ENCODE results near the gene TANC2. TPM values are rescaled to one million over a fixed set of nuclear protein-coding genes. Genes with fewer than 3 reads are reported as not detected.

Gene TANC2
- total and polyA plus RNA-seq, 4 donors, result 50.8 to 118 (median 71.3) TPM

DNA sequence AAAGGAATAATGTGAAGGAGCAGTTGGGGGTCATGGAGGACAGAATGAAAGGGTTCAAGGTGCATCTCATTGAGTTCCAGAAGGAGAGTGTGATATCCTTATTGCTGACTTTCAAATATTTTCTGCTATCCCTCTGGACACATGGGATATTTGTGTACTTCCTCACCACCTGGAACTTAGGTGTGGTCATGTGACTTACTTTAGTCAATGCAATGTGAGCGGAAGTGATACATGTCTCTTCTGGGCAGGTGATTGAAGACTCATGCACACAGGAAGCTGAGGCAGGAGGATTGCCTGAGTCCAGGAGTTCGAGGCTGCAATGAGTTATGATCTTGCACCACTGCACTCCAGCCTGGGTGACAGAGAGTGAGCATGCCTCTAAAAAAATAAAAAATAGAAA, 36.7 kb upstream of the TANC2 start:
- DNase-seq (ENCODE audit: low read depth in 4 of 6, low spot score in 6 of 6), result no peak
- no peaks in the 10 kb centered on the region for H3K27me3 ChIP-seq (ENCODE audit: control insufficient read depth, insufficient read depth, low read length)
- 100% methylated on average over 1 of the region's 2 CpGs for WGBS (ENCODE audit: insufficient coverage)
- H3K4me1 ChIP-seq (ENCODE audit: control insufficient read depth, insufficient read depth, low read length), result peaks cover 4% of the 10 kb centered on the region
- no peaks in the 10 kb centered on the region for H3K36me3 ChIP-seq (ENCODE audit: control insufficient read depth, insufficient read depth, low read length)
- H3K4me3 ChIP-seq (ENCODE audit: low read depth, low read length), result no peak overlapping the region
- no peak overlapping the region for H3K27ac ChIP-seq (ENCODE audit: low read depth, low read length)
- H3K9me3 ChIP-seq (ENCODE audit: control insufficient read depth, insufficient read depth, low read length), result no peaks in the 10 kb centered on the region

DNA sequence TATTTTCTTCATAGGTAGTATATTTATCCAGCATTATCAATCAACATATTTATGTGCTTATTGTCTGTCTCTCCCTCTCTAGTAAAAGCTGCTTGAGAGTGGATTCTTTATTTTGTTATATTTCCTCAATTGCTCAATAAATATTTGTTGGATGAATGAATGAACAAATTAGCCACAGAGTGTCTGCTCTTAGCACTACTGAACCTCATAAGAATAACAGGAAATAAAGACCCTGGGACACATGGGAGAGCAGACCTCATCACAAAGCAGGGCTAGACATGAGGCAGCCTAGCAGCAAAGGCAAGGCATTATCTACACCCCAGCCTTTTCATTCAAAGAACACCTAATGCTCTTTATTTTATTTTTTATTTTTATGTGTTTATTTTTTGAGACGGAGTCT, 34.9 kb upstream of the TANC2 start:
- DNase-seq (ENCODE audit: low read depth in 4 of 6, low spot score in 6 of 6), result no peak
- Histone ChIP-seq H3K27me3 (ENCODE audit: control insufficient read depth, insufficient read depth, low read length) (no peaks in the 10 kb centered on the region), H3K27ac (ENCODE audit: low read depth, low read length) (no peak overlapping the region), H3K9me3 (ENCODE audit: control insufficient read depth, insufficient read depth, low read length) (no peaks in the 10 kb centered on the region), H3K4me3 (ENCODE audit: low read depth, low read length) (no peak overlapping the region), H3K4me1 (ENCODE audit: control insufficient read depth, insufficient read depth, low read length) (peaks cover 7% of the 10 kb centered on the region), H3K36me3 (ENCODE audit: control insufficient read depth, insufficient read depth, low read length) (no peaks in the 10 kb centered on the region)
- 86% methylated on average over 1 of the region's 1 CpG for whole genome bisulfite sequencing (ENCODE audit: insufficient coverage)

DNA sequence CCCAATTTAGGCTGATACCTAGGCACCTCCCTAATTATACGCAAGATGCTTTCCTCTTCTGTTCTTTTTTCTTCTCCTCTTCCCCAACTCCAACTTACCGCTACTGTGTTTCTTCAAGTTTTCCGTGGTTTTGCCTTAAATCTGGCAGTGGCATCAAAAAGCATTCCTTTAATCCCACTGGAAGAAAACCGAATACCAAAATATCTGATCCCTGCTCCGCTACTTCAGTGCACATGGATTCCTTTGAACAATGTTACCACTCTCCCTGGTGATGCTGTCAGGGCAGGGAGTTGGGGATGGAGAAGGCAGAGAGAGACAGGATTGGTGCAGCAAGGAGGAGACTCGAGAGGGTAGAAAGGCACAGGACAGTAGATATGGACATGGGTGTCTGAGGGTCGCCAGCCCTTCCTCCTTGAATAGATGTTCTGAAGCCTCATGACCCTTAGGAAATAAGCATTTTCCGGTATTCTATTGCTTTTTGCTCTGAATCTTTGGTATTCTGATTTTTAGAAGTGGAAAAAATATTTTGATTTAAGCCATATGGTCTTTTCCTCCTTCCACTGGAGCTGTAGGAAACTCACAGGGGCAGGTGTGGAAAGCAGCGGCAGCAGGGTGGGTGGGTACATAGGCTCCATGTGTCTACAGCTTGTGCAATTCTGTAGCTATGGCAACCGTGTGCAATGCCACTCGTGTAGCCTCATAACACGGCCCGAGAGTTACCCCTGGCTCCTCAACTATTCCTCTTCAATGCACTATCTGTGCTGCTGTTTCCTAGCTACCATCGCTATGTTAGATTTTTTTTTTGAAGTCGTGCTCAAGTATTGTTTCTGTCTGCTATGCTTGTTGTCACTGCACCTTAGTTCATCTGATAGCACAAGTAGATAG, 32.3 kb upstream of the TANC2 start:
- H3K27ac ChIP-seq (ENCODE audit: low read depth, low read length), result no peak overlapping the region
- no peaks in the 10 kb centered on the region for H3K27me3 ChIP-seq (ENCODE audit: control insufficient read depth, insufficient read depth, low read length)
- no peaks in the 10 kb centered on the region for H3K36me3 ChIP-seq (ENCODE audit: control insufficient read depth, insufficient read depth, low read length)
- peaks cover 7% of the 10 kb centered on the region for H3K4me1 ChIP-seq (ENCODE audit: control insufficient read depth, insufficient read depth, low read length)
- H3K9me3 ChIP-seq (ENCODE audit: control insufficient read depth, insufficient read depth, low read length), result no peaks in the 10 kb centered on the region
- WGBS (ENCODE audit: insufficient coverage), result 76% methylated on average over 5 of the region's 15 CpGs
- no peak overlapping the region for H3K4me3 ChIP-seq (ENCODE audit: low read depth, low read length)
- peak in 3 of 6 donors; percentile 47 to 94 (median 75) for DNase-seq (ENCODE audit: low read depth in 4 of 6, low spot score in 6 of 6)

DNA sequence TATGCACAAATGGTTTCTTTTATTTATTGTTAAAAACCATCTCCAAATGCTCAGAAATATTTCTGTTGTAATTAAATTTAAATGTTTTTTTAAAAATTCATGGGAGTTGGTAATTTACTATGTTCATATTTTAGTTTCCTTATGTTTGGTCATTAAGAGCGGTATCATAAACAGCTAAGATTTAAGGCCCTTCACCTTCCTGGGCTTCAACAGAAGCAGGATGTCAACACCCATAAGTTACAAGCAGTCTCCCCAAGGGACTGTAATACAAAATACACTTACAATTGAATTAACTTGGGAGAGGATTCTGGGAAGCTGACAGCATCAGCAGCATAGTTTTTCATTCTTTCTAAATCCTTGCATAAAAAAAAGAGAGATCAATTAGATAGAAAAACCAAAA, 30.9 kb upstream of the TANC2 start:
- peak in 1 of 6 donors; percentile 40 for DNase-seq (ENCODE audit: low read depth in 4 of 6, low spot score in 6 of 6)
- no CpG with 5 or more reads among the region's 1 CpG for WGBS (ENCODE audit: insufficient coverage)
- peaks cover 7% of the 10 kb centered on the region for H3K4me1 ChIP-seq (ENCODE audit: control insufficient read depth, insufficient read depth, low read length)
- H3K27ac ChIP-seq (ENCODE audit: low read depth, low read length), result no peak overlapping the region
- H3K36me3 ChIP-seq (ENCODE audit: control insufficient read depth, insufficient read depth, low read length), result no peaks in the 10 kb centered on the region
- no peaks in the 10 kb centered on the region for H3K9me3 ChIP-seq (ENCODE audit: control insufficient read depth, insufficient read depth, low read length)
- H3K27me3 ChIP-seq (ENCODE audit: control insufficient read depth, insufficient read depth, low read length), result no peaks in the 10 kb centered on the region
- no peak overlapping the region for H3K4me3 ChIP-seq (ENCODE audit: low read depth, low read length)

DNA sequence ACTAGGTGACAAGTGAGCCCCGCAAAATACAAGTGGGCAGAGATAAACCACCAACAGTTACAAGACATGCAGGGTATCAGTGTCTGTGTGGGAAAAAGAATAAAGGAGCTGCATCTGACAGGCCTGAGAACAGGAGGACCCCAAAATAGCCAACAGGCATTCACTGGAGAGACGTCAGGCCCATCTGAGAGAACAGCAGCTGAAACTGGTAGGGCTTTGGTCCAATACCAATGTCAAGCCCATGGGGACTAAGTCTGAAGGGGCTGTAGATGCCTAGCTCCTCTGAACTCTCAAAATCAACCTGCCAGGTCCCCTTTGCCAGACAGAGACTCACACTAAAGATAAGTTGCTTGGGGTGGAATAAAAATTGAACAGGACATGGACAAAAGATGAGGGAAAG, 30.5 kb upstream of the TANC2 start:
- no peaks in the 10 kb centered on the region for H3K36me3 ChIP-seq (ENCODE audit: control insufficient read depth, insufficient read depth, low read length)
- H3K4me3 ChIP-seq (ENCODE audit: low read depth, low read length), result no peak overlapping the region
- DNase-seq (ENCODE audit: low read depth in 4 of 6, low spot score in 6 of 6), result no peak
- H3K27me3 ChIP-seq (ENCODE audit: control insufficient read depth, insufficient read depth, low read length), result no peaks in the 10 kb centered on the region
- 69% methylated on average over 1 of the region's 2 CpGs for WGBS (ENCODE audit: insufficient coverage)
- no peak overlapping the region for H3K27ac ChIP-seq (ENCODE audit: low read depth, low read length)
- H3K9me3 ChIP-seq (ENCODE audit: control insufficient read depth, insufficient read depth, low read length), result no peaks in the 10 kb centered on the region
- peaks cover 7% of the 10 kb centered on the region for H3K4me1 ChIP-seq (ENCODE audit: control insufficient read depth, insufficient read depth, low read length)

DNA sequence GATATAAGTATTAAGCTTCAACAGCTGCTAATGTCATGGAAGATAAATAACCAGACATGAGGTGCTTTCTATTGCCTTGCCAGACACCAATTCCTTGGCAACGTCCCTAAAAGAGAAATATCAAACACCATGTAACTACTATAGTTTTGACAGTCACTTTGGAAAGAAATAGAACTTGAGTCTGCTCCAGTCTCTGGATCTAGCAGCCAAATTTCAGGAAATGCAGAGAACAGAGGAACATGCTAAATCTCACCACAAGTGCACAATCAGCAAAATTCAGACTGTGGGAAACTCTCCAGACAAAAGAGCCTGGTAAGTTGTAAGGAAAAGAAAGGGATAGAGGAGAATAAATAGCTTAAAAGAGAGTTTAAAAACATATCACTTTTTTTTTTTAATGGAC, 28.4 kb upstream of the TANC2 start:
- no CpG with 5 or more reads among the region's 1 CpG for WGBS (ENCODE audit: insufficient coverage)
- Histone ChIP-seq H3K27me3 (ENCODE audit: control insufficient read depth, insufficient read depth, low read length) (no peaks in the 10 kb centered on the region), H3K27ac (ENCODE audit: low read depth, low read length) (no peak overlapping the region), H3K4me3 (ENCODE audit: low read depth, low read length) (no peak overlapping the region), H3K9me3 (ENCODE audit: control insufficient read depth, insufficient read depth, low read length) (peaks cover 4% of the 10 kb centered on the region), H3K36me3 (ENCODE audit: control insufficient read depth, insufficient read depth, low read length) (no peaks in the 10 kb centered on the region), H3K4me1 (ENCODE audit: control insufficient read depth, insufficient read depth, low read length) (peaks cover 7% of the 10 kb centered on the region)
- peak in 1 of 6 donors; percentile 90 for DNase-seq (ENCODE audit: low read depth in 4 of 6, low spot score in 6 of 6)

DNA sequence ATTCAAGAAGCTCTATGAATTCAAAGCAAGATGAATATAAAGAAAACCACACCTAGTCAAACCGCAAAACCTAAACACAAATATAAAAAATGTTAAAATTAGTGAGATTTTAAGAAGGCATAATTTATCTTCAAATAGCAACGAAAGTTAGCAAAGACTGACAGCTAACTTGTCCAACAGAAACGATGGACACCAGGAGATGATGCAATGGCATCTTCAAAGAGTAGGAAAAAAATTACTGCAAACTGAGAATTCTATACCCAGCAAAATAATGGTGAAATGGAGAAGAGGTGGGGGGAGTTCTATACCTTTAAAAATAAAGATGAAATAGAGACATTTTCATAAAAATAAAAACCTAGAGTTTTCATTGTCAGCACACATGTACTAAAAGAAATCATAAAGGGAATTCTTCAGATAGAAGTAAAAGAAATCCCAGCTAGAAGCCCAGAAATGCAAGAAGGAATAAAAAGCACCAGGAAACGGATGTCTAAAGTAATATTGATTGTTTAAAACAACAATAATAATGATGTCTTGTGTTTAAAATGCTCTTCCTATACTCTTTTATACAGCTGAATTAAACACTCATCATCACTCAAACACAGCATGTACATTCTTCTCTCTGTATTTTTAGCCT, 24.6 kb upstream of the TANC2 start:
- no peaks in the 10 kb centered on the region for H3K4me1 ChIP-seq (ENCODE audit: control insufficient read depth, insufficient read depth, low read length)
- no peaks in the 10 kb centered on the region for H3K36me3 ChIP-seq (ENCODE audit: control insufficient read depth, insufficient read depth, low read length)
- no peaks in the 10 kb centered on the region for H3K27me3 ChIP-seq (ENCODE audit: control insufficient read depth, insufficient read depth, low read length)
- no peak overlapping the region for H3K4me3 ChIP-seq (ENCODE audit: low read depth, low read length)
- no peak overlapping the region for H3K27ac ChIP-seq (ENCODE audit: low read depth, low read length)
- WGBS (ENCODE audit: insufficient coverage), result no CpG with 5 or more reads among the region's 4 CpGs
- DNase-seq (ENCODE audit: low read depth in 4 of 6, low spot score in 6 of 6), result no peak
- H3K9me3 ChIP-seq (ENCODE audit: control insufficient read depth, insufficient read depth, low read length), result peaks cover 4% of the 10 kb centered on the region

DNA sequence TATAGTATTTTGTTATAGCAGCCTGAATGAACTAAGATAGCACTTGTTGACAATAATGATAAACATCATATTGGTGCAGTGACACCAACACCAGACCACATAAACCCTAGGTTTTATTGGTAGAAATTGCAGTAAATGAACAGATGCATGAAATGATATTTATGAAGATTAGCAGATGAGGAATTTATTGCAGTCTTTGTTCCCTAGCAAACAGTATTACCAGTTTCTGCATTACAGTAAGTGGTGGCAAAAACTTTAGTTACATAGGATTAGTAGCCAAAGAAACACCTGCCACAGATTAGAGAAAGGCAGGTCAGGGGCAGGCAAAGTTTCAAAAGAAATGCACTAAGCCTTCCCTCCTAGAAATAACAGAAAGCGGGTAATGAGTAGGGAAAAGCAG, 17.7 kb upstream of the TANC2 start:
- Histone ChIP-seq H3K36me3 (ENCODE audit: control insufficient read depth, insufficient read depth, low read length) (no peaks in the 10 kb centered on the region), H3K4me3 (ENCODE audit: low read depth, low read length) (no peak overlapping the region), H3K4me1 (ENCODE audit: control insufficient read depth, insufficient read depth, low read length) (no peaks in the 10 kb centered on the region), H3K9me3 (ENCODE audit: control insufficient read depth, insufficient read depth, low read length) (no peaks in the 10 kb centered on the region), H3K27me3 (ENCODE audit: control insufficient read depth, insufficient read depth, low read length) (no peaks in the 10 kb centered on the region), H3K27ac (ENCODE audit: low read depth, low read length) (no peak overlapping the region)
- WGBS (ENCODE audit: insufficient coverage), result no CpG with 5 or more reads among the region's 1 CpG
- DNase-seq (ENCODE audit: low read depth in 4 of 6, low spot score in 6 of 6), result no peak

DNA sequence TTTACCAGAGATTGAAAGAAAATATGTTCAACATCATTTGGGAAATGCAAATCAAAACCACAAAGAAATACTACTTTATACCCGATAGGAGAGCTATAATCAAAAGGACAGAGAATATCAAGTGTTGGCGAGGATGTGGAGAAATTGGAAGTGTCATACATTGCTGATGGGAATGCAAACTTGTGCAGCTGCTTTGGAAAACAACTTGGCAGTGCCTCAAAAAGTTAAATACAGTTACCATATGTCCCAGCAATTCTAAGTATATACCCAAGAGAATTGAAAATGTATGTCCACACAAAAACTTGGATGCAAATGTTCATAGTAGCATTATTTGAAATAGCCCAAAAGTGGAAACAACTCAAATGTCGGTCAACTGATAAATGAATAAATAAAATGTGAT, 17.0 kb upstream of the TANC2 start:
- Histone ChIP-seq H3K9me3 (ENCODE audit: control insufficient read depth, insufficient read depth, low read length) (no peaks in the 10 kb centered on the region), H3K4me3 (ENCODE audit: low read depth, low read length) (no peak overlapping the region), H3K27me3 (ENCODE audit: control insufficient read depth, insufficient read depth, low read length) (no peaks in the 10 kb centered on the region), H3K36me3 (ENCODE audit: control insufficient read depth, insufficient read depth, low read length) (no peaks in the 10 kb centered on the region), H3K27ac (ENCODE audit: low read depth, low read length) (no peak overlapping the region), H3K4me1 (ENCODE audit: control insufficient read depth, insufficient read depth, low read length) (no peaks in the 10 kb centered on the region)
- peak in 1 of 6 donors; percentile 80 for DNase-seq (ENCODE audit: low read depth in 4 of 6, low spot score in 6 of 6)
- no CpG with 5 or more reads among the region's 3 CpGs for WGBS (ENCODE audit: insufficient coverage)

DNA sequence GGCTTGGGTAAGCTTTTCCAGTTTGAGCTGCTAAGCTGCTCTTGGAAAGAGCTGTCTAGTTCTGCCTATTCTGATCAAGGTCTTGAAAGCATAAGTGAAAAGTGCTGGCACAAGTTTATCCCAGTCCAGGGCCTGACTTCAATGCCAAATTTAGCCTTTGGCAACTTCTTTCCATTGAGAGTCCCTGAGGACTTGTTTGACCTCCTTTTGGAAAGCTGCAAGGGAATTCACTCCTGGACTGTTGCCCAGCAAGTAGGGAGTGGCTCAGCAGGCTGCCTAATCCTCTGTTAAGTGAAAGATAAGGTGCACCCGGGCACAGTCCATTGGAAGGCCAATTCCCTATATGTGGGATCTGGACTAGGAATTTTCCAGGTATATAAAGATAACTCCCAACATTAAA, 16.0 kb upstream of the TANC2 start:
- Histone ChIP-seq H3K27ac (ENCODE audit: low read depth, low read length) (no peak overlapping the region), H3K9me3 (ENCODE audit: control insufficient read depth, insufficient read depth, low read length) (no peaks in the 10 kb centered on the region), H3K36me3 (ENCODE audit: control insufficient read depth, insufficient read depth, low read length) (no peaks in the 10 kb centered on the region), H3K4me3 (ENCODE audit: low read depth, low read length) (no peak overlapping the region), H3K27me3 (ENCODE audit: control insufficient read depth, insufficient read depth, low read length) (no peaks in the 10 kb centered on the region), H3K4me1 (ENCODE audit: control insufficient read depth, insufficient read depth, low read length) (no peaks in the 10 kb centered on the region)
- no CpG with 5 or more reads among the region's 1 CpG for WGBS (ENCODE audit: insufficient coverage)
- DNase-seq (ENCODE audit: low read depth in 4 of 6, low spot score in 6 of 6), result peak in 3 of 6 donors; percentile 37 to 87 (median 44)

All from spinal cord (tissue), 10 donors.